ENCODE measurements around the gene CSGALNACT2. TPM values are rescaled to one million over a fixed set of nuclear protein-coding genes. Genes with fewer than 3 reads are reported as not detected.
"Not testable (repeated sequence)": the region's sequence is repeated elsewhere in the genome, so short reads cannot be mapped to it uniquely, and the experiment has no call there.

Gene CSGALNACT2
- total RNA-seq, 1 donor from 2014 or later: 4.9 TPM

DNA sequence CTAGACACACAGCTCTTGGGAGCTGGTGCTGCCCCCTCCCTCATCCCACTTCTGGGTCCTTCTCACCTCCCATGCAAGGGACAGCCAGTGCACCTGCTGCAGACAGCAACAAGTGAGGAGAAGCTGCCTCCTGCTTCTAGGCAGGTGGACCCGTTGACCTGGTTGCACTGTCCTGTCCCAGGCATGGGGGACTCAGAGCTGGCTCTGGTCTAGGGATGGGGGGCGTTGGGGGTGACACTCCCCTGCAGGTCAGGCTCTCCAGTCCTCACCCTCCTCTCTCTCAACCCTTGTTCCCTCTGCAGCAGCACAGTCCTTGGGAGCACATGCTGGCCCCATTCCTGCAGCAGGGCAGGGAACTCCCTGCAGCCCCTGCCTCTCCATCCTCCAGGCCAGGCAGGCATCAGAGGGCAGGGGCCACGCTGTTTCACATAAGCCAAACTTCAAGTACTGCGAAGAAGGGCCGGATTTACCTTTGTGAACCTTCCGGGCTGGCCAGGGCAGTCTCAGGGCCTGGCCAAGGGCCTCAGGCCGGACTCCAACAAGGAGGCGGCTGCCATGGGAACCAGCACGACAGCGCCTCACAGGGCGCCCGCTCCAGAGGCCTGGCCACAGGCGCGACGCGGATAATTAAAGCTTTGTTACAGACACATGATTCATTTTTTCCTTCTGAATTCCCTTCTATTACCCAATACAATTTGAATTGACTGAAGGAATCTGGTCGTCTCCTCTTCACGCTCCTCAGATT, 80.1 kb downstream of the CSGALNACT2 start:
- ATAC-seq: no peak

DNA sequence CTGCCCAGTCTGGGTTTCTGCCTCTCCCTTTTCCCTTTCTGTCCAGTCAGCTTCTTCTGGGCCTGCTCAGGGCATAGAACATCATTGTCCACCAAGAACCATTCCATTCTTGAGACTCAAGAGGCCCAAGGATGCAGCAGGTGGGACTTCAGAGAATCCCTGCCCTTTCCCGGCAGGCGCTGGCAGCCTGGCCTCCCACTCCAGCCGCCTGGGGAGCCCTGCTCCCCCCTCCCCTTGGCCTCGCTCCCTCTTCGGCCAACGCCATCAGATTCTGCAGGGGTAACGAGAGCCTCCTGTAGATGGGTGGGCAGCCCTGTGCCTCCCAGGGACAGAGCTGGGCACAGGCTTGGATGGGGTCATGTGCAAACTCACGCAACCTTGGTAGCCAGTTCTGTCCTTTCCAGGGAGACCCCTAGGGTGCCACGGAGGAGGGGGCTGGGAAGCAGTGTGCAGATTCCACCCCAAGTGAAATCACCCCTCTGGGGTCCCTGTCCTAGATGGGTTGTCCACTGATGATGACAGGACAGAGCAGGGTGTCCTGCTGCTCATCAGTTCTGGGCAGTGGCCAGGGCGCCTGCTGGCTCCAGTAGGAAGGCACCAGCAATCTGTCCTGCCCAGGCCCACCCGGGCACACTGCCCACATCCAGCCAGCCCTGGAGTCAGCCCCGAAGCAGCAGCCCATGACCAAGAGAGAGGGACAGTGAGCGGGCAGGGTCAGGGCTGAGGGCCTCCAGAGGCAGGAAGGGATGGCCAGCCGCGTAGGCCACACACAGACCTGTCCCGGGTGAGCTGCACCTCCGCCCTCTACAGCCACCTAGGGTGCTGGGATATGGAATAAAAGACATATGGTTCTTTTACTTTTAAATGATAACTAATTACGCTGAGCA, 80.9 kb downstream of the CSGALNACT2 start:
- no peak for ATAC-seq

DNA sequence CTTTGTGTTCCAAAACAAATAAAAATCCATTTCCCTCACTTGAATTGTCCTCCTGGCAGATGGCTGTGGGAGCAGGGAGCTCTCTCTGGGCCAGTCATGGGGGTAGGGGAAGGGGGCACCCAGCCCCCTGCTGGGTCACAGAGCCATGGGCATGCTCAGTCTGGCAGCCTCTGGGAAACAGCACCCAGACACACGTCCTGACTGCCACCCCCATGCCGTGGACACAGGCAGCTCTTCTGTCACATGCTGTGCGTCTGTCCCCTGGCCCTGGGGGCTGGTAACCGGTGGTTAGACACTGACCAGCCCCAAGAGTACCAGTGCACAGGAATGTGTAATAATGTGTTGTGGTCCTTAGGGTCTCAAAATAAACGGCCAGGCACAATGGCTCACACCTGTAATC, 81.6 kb downstream of the CSGALNACT2 start:
- no peak for ATAC-seq

DNA sequence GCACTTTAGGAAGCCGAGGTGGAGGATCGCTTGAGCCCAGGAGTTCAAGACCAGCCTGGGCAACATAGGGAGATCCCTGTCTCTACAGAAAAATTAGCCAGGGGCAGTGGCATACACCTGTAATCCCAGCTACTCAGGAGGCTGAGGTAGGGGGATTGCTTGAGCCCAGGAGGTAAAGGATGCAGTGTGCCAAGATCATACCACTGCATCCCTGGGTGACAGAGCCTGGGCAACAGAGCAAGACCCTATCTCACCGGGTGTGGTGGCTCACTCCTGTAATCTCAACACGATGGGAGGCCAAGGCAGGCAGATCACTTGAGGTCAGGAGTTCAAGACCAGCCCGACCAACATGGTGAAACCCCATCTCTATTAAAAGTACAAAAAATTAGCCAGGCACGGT, 82.0 kb downstream of the CSGALNACT2 start:
- not testable (repeated sequence) for ATAC-seq

DNA sequence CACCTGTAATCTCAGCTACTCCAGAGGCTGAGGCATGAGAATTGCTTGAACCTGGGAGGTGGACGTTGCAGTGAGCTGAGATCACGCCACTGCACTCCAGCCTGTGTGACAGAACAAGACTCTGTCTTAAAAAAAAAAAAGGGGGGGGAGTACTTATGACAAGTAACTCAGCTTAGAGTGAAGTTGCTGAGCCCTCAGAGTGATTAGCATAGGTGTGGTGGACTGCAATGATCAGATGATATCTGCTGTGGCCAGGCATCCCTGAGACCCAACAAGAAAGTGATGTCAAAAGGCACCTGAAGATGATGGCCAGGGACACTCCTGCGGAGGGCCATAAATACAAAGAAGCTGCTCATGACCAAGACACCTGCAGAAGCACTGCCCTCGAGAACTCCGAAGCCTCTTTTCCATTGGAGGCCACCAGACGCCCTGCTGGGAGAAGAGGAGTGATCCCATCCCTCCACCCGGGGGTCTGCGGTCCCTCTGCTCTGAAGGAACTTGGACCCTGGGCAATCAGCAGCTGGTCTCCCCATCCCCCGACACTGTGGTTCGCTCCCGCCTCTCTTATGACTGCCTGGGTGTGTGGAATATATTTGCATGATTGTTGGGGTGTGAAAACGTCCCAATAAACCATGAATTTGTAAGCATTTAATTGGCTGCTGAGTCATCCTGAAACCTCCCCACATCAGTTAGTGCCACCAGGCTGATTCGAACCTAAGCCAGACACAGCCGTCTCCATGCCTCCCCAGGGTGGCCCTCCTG, 82.6 kb downstream of the CSGALNACT2 start:
- ATAC-seq: no peak

DNA sequence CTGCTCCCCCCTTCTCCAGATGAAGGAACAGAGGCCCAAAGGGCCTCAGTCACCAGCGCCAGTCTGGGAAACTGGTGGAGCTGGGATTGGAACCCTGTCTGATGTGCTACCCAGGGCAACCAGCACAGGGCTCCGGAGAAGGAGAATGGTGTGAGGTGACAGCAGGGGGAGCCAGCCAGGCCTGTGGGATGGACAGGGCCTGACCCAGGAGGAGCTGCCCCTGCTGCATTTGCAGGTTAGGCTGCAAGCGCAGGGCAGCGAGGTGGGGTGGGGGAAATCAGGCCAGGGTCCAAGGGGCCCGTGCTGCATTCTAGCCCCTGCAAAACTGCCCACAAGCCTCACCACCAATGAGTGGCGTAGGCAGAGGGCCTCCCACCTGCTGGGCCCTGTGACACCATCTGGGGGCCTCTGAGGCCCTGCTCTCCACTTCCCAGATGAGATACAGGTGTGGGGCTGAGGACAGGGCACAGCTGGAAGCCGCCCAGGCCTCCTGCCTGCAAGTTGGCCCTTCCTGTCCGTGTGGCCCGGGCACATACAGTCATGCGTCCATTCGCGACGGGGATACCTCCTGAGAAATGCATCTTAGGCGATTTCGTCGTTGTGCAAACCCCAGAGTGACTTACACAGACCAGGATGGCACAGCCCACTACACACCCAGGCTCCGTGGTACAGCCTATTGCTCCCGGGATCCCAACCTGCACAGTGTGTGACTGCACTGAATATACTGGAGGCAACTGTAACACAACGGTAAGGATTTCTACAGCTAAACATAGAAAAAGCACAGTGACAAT, 83.4 kb downstream of the CSGALNACT2 start:
- no peak for ATAC-seq

DNA sequence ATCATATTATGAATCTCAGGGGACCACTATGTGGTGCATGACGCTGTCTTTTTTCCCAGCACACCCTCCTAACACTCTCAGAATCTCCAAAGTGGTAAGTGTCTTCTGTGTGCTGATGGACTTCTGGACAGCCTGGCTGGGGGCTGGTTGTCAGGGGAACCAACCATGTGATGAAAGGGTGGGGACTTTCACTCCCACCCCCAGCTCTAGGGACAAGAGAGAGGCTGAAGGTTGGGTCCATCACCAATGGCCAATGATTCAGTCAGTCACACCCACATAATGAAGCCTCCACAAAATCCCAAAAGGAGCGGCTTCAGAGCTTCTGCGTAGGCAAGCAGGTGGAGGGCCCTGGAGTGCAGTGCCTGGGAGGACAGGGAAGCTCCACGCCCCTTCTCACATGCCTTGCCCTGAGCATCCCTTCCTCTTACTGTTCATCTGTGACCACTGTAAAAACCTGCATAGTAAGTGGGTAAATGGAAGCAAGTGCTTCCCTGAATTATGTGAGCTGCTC, 84.0 kb downstream of the CSGALNACT2 start:
- ATAC-seq: no peak

DNA sequence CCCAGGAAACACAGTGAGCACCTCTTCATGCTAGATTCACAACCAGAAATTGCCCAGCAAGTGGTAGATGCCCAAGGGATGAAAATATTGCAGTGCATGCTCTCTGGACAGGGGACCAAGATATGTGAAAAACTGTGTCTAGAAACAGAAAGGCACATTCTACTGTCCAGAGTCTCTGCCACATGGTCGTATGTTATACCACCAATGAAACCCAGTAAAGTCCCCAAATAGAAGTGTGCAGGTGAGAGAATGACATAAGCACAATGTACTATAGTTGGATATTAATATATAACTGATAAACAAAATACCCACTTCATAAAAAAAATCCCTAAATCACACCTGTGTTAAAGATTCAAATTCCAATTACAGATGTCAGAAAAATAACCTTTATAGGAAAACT, 84.8 kb downstream of the CSGALNACT2 start:
- no peak for ATAC-seq

DNA sequence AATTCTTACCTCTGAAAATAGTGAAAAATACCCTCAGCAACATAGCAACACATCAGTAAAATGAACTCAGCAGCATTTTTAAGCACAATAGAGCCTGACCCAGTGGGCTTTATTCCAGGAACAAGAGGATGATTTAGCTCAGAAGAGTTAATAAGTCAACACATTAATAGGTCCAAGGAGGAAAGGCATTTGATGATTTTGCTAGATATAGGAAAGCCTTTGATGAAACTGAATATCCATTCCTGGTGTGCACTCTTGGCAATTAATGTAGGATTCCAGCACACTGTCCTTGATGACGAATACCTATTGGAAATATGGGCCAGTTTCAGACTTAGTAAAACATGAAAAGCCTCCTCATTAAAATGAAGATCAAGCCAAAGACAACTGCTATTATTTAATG, 86.1 kb downstream of the CSGALNACT2 start:
- no peak for ATAC-seq

DNA sequence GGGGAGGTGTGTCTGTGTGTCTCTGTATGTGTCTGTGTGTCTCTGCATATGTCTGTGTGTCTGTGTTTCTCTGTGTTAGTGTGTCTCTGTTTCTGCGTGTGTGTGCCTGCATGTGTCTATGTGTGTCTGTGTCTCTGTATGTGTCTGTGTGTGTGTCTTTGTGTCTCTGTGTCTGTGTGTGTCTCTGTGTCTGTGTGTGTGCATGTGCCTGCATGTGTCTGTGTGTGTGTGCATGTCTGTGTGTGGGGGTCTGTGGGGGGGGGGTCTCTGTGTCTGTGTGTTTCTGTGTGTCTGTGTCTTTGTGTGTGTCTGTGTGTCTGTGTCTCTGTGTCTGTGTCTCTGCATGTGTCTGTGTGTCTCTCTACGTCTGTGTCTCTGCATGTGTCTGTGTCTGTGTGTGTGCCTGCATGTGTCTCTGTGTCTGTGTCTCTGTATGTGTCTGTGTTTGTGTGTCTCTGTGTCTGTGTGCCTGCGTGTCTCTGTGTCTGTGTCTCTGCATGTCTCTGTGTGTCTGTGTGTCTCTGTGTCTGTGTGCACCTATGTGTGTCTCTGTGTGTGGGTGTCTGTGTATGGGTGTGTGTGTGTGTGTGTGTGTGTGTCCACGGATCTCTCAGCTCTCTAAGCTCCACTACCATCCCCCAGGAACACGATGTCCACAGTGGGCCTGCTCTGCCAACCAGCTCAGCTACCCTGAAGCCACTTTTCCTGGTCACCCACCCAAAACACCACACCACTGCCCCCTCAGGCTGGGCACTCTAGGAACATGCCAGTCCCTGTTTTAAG, 87.0 kb downstream of the CSGALNACT2 start:
- ATAC-seq: no peak

DNA sequence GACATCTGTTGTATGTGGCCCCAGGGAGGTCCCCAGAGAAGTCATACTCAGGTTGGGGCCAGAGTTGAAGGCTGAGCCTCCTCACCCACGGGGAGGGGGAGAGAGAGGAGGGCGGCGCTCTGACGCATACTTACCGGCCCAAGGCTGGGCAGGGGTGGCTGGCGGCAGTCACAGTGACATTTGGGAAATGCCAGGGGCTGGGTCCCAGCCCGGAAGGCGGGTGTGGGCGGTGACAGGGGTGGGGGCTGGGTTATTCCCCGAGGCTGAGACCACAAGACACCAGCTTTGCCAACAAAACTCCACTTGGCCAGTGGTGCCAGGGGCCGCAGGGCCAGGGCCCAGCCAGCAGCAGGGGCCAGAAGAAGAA, 87.5 kb downstream of the CSGALNACT2 start:
- no peak for ATAC-seq

DNA sequence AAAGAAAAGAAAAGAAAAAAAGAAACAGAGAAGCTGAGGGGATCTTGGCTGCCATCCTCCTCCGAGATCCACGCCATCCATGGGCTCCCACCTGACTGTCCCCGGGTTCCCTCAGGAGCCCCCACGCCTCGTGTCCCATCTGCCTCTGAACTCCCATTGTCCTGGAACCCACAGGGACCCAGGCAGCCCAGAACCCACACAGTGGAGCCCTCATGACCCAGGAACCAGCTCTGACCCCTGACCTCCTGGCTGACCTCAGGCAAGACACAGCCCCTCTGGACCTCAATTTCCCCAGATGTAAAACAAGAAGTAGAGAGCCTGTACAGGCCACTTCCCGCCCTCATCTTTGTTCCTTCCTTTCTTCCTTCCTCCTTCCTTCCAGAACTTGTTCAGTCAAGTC, 88.2 kb downstream of the CSGALNACT2 start:
- no peak for ATAC-seq

DNA sequence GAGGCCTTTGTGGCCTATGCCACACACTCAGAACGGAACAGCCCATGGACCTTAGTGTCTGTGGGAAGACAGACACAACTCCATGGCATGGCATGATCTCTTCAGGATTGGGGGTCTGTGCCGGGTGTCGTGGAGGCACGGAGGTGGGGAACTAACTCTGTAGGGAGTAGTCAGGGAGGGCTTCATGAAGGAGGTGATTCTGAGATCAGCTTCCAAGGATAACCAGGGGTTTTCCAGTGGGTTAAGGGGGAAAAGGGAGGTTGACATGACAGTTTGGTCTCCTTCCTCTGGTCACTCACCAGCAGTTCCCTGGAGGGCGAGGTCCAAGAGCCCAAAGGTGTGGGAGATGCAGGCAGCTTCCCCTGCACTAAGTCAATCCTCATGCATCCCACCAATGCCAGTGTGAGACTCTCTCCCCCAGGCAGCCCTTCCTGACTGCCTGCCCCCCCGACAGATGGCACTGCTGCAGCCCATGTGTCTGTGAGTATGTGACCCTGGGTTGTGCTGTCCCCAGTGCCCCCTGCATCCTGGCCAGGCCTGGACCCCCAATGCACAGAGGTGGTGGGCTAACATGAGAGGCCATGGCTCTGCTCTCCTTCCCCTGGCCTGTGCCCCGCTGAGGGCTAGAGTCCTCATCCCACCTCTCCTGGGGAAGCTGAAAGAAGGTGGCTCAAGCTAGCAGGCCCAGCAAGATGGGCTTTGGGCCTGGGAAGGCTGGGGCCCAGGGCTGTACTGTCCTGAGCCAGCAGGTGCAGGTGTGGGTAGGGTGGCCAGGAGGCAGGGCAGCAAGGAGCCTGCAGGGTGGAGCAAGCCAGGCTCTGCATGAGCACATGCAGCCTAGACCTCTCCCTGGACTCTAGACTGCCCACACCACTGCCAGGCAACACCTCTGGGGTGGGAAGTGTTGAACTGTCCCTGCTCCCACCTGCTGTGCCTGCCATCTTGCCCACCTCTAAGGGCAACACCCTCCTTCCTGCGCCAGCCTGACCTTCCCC, 88.9 kb downstream of the CSGALNACT2 start:
- ATAC-seq: no peak

DNA sequence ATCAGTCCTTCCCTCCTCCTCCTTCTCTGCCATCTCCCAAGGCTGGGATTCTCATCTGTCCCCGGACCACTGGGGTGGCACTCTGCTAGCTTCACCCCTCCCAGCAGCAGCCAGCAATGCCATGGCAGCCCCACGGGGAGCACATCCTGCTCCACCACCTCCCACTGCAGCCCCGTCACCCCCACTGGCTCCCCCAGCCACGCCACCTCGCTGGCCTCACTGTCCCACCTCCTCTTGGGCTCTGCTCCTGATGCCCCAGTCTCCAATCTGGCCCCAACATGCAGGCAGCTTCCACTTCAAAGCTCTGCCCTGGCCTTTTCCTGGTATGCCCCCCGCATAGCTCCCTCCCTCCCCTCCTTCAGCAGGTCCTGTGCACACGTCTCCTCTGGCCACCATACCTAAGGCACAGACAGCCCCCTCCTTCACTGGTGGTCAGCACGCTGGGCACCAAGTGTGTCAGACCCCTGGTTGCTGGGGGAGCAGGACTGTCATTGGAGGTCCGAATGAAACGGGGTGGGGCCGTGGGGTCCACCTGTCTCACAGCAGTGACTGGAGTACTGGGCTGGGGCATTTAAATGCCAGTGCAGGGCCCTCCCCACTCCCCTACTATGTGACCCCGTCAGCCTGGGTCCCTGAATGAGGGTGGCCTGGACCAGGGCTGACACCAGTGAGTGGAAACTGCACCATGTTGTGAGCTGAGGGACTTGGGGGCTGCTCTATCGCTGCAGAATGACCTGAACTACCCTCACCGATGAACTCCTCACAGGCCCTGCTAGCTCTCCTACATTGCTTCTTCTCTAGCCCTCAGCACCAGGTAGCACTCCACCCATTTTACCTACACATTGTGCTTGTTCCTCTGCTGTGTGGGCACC, 89.9 kb downstream of the CSGALNACT2 start:
- no peak for ATAC-seq

DNA sequence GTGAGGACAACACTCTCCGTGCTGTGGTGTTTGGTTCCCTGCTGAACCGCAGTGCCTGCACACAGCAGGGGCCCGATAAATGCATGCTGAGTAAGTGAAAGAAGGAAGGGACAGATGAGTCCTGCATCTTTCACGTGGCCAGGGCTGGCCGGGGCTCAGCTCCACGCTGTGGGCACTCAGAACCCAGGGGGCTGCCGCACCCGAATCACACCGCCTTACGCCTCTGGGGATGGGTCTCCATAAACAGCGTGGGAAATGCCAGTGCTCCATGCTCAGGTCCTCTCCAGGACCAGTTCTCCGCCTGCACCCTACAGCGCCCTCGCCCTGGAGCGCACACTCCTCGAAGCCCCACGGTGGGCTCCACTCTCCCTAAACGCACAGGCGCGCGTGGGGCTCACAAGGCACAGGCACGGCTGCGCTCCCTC, 90.5 kb downstream of the CSGALNACT2 start:
- ATAC-seq: no peak

DNA sequence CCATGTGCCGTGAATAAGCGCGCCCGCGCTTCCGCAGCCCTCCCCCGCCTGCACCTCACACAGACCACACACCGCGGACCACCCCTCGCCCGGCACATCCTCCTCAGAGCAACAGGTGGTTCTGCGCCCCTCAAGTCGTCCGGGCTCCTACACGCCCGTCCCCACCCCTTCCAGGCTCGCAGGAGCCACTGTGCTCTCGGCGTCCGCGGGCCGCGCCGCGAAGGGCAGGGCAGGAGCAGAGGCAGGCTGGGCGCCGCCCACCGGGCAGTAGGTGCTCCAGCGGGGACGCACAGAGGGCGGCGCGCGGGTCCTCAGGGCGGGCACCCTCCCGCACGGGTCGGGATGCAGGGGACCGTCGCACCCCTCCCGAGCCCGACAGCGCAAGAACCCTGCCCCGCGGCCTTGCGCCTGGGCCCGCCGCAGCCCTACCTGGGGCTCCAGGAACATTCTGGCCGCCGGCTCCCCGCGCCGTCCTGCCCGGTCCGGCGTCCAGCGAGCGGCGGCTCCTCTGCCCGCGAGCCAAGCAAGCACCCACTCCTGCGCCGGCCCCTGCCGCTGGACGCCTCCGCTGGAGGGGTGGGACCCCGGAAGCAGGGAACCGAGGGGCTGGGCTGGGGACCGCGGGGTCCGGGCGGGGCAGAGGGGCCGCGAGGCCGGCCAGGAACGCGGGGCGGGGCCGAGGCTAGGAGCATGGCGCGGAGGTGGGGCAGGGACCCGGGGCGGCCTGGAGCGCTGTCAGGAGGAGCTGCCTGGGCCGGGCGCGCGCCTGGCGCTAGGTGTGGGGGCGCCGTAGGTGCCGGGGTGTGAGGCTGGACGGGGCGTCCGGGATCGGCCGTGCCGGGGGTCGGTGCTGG, 91.2 kb downstream of the CSGALNACT2 start:
- ATAC-seq: peak; percentile 25

DNA sequence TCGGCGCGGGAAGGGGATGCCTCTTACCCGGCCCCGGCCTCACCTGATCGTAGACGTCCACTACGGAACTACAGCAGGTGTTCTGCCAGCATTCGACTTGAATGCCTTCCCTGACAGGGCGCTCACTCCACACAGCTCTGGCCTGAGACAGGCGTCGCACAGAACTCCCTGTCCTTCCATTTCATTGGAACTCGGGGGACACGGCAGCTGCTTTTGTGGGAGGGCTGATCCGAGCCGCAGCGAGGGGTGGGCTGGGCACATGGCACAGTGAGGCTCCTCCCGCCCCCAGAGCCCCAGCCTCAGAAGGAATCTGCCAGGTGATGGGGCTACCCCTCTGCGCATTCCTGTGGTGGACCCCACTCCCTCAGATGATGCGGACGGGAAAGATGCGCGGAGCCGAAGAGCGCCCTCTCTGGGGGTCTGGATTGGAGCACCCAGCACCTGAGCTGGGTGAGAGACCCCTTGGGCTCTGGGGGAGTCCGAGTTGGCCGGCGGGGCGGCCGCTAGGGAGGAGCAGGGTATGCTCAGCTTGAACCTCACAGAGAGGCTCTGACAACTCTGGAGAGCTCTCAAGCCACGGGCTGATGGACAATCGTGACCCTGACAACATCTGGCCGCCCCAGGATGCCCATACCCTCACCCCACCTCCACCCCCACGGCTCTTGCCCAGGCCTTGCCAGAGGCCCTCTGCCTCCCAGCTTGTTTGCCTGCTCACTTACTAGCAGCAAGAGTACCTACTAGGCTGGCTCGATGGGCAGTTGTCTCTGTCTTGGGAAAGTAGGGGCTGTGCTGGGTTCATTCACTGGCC, 92.1 kb downstream of the CSGALNACT2 start:
- ATAC-seq: no peak
